IPS-11a (cell line): Measurements from ENCODE around the gene SLAMF8.

Experiments used
- H3K4me3 ChIP-seq: one replicate; pipeline ENCODE4 v1.5.1; 2013; ENCODE audit warnings: low read depth, low read length, control low read depth

The SLAMF8 gene

DNA sequence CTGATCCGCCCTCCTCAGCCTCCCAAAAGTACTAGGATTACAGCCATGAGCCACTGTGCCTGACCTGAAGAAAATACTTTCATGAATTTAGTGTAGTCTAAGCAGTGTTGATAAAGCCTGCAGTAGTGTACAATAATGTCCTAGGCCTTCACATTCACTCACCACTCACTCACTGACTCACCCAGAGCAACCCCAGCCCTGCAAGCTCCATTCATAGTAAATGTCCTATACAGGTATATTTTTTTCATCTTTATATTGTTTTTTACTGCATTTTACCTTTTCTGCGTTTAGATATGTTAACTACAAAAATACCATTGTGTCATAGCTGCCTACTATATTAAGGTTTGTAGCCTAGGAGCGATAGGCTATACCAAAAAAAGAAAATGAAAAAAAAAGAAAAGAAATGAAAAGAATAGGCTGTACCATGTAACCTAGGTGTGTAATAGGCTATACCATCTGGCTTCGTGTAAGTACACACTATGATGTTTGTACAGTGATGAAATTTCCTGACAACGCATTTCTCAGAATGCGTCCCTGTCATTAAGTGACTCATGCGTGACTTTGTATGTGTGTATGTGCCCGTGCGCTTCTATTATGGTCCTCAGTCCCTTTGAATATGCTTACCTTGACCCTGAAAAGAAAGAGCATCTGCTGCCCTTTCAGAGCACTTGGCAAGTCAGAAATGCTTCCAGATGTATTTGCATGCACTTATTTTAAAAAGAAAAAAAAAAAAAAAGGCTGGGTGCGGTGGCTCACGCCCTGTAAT, 9.2 kb upstream of the SLAMF8 start:
- no peak overlapping the region for H3K4me3 ChIP-seq

DNA sequence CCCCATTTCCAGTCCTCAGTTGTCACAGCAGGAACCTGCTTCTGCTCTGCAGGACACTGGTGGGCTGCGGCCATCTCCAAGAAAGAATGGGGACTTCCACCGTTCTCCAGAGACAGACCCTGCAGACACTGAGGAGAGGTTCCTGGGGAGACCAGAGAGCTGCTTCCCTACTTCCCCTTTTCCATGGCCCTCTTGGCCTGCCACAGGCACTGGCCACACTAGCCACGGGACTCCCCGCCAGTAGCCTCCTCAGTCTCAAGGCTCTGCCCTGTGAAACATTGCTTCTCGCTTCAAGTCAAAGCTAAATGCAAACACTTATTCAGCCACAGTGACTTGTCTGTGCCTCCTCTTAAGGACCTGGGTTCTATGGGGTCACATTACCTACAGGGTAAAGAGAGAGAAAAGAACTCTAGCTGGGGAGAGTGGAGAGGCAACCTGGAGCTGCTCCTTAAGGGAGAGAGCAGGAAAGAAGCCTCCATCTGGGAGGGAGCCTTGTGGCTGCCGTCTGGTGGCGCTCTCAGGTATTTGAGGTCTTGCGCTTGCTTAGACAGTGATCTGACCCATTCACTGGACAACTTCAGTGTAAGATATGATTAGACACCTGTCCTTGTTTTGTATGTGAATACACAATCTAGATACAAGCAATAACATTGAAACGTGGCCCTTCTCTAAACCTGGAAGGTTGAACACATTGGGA, 5.4 kb upstream of the SLAMF8 start:
- no peak overlapping the region for H3K4me3 ChIP-seq

DNA sequence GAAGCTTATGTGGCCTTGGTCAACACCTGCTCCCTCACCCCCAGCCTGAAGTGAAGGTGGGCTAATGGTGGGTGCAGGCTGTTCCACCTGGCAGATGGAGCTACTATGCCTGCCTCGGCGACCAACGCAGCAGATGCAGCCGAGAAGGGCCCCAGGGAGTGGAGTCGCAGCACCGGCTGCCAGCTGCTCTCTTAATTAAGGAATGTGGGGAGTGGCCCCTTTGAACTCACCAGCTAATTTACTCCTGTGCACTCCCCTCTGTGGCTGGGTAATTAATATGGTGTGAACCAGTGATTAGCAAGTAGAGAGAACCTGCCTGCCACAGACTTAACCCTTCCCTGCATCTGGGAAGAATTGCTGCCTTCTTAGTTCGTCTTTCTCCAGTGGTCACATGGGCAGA, 3.3 kb upstream of the SLAMF8 start:
- H3K4me3 ChIP-seq = no peak overlapping the region

DNA sequence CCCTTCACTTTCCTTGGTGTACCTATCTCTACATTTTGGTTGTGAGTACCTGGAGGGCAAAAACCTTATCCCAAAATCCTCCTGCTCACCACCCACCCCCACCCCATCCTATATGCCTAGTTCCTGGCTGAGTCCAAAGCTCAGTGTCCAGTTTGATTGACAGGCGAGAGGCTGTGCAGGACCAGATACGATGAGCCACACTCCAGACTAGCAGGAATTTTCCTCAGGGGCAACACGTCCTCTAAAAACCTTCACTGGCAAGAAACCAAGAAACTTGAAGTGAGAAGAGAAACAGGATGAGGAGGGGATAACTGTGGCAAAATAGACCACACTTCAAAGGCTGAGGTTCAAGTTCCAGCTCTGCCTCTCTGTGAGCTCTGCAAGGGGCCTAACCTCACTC, 1.1 kb upstream of the SLAMF8 start:
- no peak overlapping the region for H3K4me3 ChIP-seq

DNA sequence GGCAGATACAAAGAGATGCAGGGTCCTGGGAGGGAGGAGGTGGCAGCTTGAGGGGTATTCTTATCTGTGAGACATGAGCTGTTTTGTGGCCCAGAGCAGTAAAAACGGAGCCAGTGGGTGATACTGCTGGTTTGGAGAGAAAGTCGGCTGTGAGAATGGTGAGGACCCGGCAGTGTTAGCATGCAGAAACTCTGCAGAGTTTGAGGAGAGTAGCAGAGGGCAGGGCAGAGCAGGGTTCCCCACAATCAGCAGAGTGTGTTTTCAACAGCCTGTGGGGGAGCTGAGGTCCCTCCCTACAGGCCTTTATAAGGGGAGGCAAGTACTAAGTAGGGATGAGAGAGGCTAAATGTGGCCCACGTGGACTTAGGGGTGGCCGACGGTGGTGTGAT, 423 bp downstream of the SLAMF8 start:
- no peak overlapping the region for H3K4me3 ChIP-seq

DNA sequence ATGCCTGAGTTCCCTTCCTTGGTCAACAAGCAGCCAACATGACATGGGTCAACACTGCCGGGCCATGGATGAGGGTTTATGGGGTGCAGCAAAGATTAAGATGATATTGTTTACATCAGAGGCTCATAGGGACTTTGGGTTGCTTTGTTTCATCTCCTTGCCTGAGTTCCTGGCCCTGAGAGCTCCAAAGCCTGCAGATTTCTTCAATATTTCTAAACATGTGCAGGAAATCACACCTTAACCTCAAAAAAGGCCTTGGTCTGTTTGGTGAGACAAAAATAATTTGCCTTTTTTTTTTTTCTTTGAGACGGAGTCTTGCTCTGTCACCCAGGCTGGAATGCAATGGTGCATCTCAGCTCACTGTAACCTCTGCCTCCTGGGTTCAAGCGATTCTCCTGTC, 876 bp downstream of the SLAMF8 start:
- no peak overlapping the region for H3K4me3 ChIP-seq

DNA sequence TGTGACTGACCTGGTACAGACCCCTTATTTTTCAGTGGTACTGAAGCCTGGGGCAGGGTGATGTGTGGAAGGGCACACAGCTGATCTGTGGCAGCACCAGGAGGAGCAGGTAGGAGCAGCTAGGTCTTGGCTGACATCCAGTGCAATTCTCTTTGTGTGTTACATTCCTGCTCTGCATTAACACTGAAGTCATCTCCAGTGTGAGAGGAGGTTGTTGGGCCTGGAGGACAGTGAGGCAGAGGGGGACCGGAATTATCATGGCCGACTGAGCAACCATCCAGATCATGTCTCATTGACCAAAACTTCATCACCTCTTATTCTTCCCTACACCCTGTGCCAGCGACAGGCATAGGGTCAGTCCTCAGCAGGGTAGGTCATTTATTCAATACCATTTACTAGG, 1.5 kb downstream of the SLAMF8 start:
- H3K4me3 ChIP-seq = no peak overlapping the region

DNA sequence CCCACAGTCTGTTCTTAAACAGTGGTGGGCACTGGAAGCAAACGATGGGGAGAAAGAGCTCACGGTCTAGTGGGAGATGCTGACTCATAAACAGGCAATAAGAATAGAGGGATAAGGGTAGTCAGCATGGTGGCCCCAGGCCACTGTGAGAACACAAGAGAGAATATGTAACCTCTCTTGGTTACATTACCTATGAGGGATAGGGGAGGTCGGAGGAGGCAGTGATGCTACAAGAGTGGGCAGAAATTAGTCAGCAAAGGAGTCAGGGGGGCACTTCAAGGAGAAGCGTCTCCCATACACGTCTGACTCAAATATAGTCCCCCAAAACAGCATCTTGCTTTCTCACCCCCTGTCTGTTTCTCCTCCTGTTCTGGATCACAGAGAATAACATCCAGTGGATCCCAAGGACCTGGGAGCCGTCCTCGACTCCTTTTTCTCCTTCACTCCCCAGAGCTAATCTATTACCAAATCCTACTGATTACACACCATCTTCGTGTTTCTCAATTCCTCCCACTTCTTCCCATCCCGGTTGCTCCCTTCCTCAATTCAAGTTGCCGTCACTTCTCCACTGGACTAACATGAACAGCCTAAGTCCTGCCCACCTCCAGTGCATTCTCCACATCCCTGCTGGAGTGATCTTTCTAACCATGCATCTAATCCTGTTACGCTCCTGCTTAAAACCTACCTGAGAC, 2.1 kb downstream of the SLAMF8 start:
- H3K4me3 ChIP-seq = no peak overlapping the region

DNA sequence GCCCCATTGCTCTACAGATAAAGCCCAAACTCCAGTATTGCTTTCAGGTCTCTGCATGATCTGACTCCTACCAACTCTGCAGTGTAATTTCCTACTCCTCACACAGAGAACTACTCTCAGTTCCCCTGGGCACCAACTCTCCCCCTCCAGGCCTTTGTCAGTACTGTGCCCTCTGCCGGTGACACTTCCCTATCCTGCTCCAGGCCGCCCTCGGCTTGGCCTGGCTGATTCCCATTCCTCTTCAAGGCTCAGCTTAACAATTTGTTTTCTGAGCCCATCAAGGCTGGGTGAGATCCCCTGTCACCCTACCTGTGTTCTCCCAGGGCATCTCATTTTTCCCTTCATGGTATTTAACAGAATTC, 2.6 kb downstream of the SLAMF8 start:
- H3K4me3 ChIP-seq = no peak overlapping the region

DNA sequence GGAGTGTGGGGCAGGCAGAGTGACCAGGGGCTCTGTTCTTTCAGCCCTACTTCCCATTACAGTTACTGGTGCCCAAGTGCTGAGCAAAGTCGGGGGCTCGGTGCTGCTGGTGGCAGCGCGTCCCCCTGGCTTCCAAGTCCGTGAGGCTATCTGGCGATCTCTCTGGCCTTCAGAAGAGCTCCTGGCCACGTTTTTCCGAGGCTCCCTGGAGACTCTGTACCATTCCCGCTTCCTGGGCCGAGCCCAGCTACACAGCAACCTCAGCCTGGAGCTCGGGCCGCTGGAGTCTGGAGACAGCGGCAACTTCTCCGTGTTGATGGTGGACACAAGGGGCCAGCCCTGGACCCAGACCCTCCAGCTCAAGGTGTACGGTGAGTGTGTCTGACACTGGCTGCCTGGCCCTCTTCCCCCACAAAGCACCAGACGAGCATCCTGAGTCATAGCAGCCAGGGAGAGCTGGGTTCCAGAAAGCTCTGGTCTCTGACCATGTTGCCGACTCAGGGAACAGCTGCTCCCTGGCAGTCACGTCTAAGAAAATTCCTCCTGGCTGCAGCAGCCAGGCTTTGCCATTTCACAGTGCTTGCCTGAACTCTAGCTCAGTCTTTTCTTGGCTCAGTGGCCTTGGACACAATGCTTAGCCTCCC, 3.3 kb downstream of the SLAMF8 start:
- no peak overlapping the region for H3K4me3 ChIP-seq

DNA sequence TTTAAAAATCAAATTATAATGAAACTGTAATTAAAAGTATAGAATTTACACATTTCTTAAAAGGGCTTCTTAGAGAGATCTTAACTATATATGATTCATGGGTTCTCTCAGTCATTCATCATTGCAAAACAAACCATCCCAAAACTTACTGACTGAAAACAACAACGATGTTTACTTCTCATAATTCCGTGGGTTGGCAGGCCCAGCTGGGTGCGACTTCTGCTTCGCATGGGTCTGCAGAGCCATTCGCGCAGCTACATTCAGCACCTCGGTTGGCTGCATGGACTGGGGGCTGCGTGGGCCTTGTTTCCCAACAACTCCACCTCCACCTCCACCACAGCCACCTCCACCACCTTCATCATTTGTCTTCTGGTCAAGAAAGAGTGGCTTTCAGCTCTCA, 4.0 kb downstream of the SLAMF8 start:
- H3K4me3 ChIP-seq = no peak overlapping the region

DNA sequence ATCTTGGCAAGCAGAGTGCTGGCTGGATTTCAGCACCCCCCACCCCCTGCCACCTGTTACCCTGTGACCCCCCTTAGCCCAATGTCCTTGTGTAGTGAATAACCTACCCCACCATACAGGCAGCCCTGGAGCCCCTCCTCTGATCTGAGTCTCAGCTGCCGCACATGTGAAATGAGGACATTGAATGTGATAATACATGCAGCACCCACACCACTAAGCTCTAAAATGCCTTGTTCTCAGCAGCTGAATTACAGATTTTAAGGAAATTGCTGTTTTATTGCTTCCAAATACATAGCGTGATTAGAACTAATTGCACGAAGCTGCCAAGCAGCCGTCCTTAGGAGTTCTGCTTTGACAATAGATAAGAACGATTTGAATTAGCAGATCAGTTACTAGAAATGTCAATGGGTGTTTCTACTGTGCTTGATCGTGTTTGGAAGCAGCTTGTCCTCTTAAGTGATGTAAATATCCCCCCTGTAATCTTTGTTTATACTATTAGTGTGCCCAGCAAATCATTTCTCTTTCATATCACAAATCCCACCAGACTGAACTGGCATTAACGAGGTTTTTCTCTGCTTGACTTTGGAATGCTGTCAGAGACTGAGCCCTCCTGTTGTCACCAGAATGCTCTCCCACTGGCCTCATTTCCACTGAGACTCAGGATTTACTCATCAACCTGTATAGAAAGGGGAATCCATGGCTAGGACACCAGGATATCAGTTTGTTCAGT, 4.9 kb downstream of the SLAMF8 start:
- no peak overlapping the region for H3K4me3 ChIP-seq

DNA sequence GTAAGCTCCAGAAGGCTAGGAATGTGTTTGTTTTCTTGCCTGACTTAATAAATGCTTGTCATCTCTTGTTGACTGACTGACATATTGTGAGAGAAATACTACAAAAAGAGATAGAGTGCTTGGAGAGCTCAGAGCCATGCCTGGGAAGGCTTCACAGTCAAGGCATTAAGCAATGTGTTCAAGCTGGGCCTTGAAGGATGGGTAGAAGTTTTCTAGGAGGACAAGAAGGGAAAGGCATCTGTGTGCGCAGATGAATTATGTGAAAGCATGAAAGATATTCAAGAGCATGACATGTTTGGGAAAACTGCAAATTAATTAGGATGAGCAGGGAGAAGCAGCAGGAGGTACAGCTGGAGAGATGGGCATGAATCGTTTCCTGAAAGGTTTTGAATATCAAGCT, 5.6 kb downstream of the SLAMF8 start:
- H3K4me3 ChIP-seq = no peak overlapping the region

DNA sequence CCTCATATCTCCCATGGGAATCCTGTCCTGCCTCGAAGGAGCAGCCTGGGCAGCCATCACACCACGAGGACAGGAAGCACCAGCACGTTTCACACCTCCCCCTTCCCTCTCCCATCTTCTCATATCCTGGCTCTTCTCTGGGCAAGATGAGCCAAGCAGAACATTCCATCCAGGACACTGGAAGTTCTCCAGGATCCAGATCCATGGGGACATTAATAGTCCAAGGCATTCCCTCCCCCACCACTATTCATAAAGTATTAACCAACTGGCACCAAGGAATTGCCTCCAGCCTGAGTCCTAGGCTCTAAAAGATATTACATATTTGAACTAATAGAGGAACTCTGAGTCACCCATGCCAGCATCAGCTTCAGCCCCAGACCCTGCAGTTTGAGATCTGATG, 8.7 kb downstream of the SLAMF8 start:
- H3K4me3 ChIP-seq = no peak overlapping the region

DNA sequence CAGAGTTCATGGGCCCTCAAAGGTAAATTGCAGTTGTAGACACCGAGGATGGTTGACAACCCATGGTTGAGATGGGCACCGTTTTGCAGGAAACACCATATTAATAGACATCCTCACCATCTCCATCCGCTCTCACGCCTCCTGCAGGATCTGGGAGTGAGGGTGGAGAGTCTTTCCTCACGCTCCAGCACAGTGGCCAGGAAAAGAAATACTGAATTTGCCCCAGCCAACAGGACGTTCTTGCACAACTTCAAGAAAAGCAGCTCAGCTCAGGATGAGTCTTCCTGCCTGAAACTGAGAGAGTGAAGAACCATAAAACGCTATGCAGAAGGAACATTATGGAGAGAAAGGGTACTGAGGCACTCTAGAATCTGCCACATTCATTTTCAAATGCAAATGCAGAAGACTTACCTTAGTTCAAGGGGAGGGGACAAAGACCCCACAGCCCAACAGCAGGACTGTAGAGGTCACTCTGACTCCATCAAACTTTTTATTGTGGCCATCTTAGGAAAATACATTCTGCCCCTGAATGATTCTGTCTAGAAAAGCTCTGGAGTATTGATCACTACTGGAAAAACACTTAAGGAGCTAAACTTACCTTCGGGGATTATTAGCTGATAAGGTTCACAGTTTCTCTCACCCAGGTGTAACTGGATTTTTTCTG, 9.3 kb downstream of the SLAMF8 start:
- H3K4me3 ChIP-seq = no peak overlapping the region

DNA sequence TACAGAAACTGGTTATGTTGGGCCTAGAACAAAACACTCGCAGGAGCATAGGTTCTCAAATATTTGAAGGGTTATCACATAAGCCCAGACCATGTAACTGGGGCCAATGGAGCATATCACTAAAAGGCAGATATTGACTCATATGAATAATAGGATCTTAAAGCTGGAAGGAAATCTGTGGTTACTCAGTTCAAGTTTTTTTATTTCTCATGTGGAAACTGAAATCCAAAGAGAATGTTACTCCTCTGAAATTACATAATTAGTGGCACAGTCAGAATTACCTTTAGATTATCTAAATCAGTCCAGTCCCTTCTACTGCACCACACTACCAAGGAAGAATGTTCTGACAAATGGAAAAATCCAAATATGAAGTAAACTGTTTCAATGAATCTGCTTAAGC, 12.0 kb downstream of the SLAMF8 start:
- H3K4me3 ChIP-seq = no peak overlapping the region

DNA sequence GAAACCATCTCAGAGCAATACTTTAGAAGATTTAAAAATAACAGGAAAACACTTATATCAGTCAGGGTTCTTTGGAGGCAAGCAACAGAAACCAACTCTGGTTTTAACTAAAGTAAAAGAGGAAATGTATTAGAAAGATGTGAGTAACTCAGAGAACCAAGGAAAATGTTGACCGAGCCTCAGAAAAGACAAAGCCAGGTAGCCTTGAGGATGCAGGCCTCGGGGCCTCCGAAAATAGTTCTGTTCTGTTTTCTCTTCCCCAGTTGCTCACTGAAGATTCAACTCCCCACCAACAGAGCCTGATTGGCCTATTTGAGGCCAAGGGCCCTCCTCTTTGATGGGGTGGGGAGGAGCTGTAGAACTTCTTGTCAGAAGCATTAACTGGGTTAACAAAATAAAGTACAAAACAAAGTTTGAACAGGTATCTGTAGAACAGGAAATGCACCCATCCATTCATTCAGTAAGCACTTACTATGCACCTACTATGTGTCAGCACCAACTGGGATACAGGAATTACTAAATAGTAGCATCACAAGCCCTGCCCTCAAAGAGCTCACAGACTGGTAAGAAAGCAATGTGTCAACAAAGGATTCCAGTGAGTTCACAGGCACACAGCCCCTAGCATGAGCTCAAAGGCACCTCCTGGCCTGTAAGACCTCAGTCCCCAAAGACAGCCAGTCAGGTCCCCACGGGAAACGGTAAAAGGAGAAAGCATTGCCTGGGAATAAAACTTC, 12.6 kb downstream of the SLAMF8 start:
- no peak overlapping the region for H3K4me3 ChIP-seq

DNA sequence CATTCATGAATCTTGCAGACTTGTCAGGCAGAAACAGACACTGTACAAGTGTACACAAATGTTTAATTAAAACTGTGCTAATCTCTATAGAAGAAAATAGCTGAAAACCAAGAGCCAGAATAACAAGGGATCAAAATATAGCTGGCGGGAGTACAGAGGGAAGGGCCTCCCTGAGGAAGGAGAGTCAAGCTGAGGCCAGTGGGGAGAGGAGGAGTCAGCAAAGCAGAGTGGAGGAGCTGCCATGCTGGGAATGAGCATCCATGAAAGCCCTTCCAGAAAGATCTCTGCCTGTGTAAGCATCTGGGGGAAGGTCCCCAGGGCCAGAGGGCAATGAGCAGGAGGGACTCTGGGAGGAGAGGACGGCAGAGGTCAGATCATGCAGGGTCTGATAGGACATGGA, 15.1 kb downstream of the SLAMF8 start:
- H3K4me3 ChIP-seq = no peak overlapping the region

DNA sequence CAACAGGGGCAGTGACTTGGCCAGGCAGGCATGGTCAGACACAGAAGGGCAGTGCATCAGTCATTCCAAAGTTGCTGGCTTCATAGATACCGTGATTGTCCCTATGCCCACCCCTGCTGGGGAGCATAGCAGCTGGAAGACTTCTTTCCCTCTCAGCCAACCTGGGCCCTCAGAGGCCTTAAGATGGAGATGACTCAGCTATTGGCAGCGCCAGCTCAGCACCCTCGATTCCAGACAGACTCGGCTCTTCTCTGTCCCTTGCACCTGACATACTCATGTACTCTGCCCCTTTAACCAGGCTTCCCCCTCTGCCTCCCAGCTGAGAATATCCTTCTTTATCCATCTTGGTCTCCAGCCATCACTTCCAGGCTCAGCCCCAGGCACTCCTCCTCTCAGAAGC, 16.8 kb downstream of the SLAMF8 start:
- no peak overlapping the region for H3K4me3 ChIP-seq
